Activated T-cell treated with anti-CD3 and anti-CD28 coated beads for 4 hours (primary cell): ENCODE results near the gene UBLCP1.
"Not testable (repeated sequence)": the region's sequence is repeated elsewhere in the genome, so short reads cannot be mapped to it uniquely, and the experiment has no call there.

Source experiments
- DNase-seq: peaks from one replicate; pipeline ENCODE4 v3.0.0-alpha.2; 2020

UBLCP1 gene, protein sequence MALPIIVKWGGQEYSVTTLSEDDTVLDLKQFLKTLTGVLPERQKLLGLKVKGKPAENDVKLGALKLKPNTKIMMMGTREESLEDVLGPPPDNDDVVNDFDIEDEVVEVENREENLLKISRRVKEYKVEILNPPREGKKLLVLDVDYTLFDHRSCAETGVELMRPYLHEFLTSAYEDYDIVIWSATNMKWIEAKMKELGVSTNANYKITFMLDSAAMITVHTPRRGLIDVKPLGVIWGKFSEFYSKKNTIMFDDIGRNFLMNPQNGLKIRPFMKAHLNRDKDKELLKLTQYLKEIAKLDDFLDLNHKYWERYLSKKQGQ

DNA sequence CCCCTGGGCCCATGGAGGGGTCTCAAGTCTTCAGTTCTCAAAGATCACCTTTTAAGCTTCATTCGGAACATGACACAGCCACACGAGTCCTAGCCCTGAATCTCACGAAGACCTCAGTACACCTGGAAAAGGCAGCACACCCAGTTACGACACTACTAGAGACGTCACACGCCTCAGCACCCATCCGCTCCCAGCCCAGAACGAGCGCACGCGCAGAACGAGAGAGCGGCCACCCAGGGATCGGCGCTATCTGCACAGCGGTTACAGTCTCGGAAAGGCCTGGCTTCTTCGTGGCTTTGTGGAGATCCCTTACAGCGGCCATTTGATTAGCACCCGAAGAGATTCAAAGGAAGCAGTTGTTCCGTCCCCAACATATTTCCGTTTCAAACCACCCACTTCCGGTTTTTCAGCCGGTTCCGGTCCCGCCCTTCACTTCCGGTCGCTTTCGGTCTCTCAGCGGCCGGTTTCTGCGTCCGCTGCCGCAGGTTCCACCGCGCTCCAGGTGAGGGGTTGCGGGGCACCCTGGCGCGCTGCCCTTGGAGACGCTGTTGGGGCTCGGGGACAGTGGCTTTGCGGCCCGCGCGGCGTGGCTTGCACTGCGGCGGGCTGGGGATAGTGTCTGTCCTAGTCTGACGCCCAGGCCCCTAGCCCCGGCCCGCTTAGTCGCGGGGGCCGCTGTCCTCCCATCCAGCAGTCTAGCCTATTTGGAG lies at the start of gene UBLCP1:
Gene UBLCP1, plus strand, starts transcription at position 432 of the 710 bp plus-strand sequence. CDS start 5,626 bp downstream, outside the sequence.
- DNase-seq = peak; percentile 60

GRCh38 chr5:159214486-159215271 lies 48.4 kb upstream of the UBLCP1 start:
- DNase-seq = no peak

DNA sequence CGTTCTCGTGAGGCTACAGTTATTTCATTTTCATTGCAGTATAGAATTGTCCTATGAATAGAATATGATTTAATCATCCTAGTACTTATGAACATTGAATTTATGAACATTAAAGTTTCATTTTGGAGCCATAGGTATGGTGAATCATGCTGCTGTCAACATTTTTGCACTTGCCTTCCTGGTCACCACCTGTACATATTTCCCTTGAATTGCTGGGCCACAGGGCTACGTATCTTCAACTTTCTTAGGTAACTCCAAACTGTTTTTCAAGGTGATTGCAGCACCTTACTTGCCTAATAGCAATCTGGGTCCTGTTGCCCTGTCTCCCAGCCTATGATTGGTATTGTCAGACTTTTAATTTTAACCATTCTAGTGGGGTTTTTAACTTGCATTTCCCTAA lies 47.2 kb upstream of the UBLCP1 start:
- DNase-seq = no peak

DNA sequence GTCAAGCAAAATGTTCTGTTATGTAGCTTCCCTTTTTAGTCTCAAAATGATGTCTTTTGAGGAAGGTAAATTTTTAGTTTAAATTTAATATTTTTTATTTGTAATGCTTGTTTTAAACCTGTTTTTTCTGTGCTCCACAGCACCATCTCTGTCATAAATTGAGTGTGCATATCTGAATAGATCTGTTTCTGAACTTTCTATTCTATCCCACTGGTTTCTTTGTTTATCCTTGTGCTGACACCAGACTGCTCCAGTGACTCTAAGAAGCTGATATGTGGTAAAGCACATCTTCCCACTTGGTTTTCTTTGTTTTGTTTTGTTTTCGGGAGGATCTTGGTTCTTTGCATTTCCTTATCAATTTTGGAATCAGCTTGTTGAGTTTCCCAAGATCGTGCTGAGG lies 46.6 kb upstream of the UBLCP1 start:
- no peak for DNase-seq

DNA sequence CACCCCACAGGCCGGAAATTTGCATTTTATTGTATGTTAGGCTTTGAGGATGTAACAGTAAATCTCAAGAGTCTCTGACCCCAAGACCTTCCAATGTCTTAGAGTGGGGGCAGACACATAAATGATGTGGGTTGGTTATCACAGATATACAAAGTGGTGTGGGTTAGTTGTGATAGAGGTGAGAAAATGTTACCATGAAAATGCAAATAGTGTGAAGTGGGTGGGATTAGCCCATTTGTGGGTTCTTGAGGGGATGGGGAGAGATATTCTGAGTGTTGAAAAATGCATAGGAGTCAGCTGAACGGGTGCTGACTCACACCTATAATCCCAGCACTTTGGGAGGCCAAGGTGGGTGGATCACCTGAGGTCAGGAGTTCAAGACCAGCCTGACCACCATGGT lies 45.9 kb upstream of the UBLCP1 start:
- DNase-seq = no peak

DNA sequence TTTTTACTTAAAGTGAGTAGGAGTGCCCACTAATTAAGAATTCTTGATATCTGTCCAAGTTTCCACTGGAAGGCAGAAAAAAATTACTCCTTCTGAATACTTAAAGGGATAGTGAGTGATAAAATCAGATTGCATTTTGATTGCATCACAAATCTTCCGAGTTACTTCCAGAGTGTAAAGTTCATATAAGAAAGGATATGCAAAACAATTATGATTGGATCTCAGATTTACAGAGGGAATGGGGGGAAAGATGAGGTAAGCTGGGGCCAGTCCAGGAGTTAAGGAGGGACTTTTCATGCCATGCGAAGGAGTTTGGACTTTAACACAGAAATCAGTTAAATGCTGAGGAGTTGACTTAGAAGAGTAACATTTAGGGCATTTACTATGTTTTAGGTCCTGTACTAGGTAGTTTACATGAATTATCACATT lies 44.5 kb upstream of the UBLCP1 start:
- no peak for DNase-seq

GRCh38 chr5:159220206-159220605 lies 42.9 kb upstream of the UBLCP1 start:
- no peak for DNase-seq

DNA sequence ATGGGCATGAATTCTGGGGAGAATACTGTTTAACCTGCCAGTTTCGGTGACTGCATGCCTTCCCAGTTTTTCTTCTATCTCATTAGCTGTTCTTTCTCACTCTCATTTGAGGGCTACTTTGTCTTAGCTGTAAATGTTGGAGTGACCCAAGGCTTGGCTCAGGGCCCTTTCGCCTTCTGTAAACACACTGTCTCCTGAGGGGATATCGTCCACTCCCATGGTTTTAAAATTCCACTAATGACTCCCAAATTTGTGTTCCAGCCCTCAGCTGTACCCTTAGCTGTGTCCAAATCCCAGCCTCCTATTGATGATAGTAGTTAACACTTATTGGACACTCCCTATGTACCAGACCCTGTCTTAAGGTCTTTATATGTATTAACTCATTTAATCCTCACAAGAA lies 39.6 kb upstream of the UBLCP1 start:
- no peak for DNase-seq

GRCh38 chr5:159224471-159224870 lies 38.6 kb upstream of the UBLCP1 start:
- DNase-seq = no peak

GRCh38 chr5:159226451-159226850 lies 36.6 kb upstream of the UBLCP1 start:
- no peak for DNase-seq

GRCh38 chr5:159227452-159227851 lies 35.6 kb upstream of the UBLCP1 start:
- no peak for DNase-seq

GRCh38 chr5:159228097-159228496 lies 35.0 kb upstream of the UBLCP1 start:
- DNase-seq = not testable (repeated sequence)

GRCh38 chr5:159230657-159231056 lies 32.4 kb upstream of the UBLCP1 start:
- DNase-seq = no peak

GRCh38 chr5:159231167-159231566 lies 31.9 kb upstream of the UBLCP1 start:
- no peak for DNase-seq

DNA sequence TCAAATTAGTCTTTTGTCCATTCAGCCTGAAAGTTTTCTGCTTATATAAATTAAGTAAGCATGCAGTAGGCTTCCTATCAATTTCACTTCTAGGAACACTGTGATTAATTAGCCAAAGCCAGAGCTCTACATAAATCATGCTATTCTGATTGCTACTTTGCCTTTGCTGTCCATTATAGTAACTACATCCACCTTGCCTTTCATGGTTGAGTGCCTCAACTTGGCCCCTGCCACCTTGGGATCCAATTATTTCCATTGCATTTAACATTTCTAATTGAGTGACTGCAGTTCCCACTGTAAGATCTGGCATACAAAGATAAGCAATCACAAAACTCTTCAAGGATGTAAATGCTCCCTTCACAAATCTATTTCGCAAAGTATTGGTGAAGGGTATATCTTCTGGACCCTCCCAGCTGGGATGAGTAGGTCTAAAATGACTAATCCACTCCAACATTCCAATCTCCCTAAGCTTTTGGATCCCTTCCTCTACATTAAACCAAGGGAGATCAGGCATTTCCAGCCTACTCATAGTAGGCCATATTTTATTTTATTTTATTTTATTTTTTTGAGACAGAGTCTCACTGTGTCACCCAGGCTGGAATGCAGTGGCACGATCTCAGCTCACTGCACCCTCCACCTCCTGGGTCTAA lies 27.1 kb upstream of the UBLCP1 start:
- DNase-seq = not testable (repeated sequence)

- no peak for DNase-seq
These were observed 22.7 kb upstream of the UBLCP1 start for GRCh38 chr5:159240301-159240870.

GRCh38 chr5:159241946-159242552 lies 21.0 kb upstream of the UBLCP1 start:
- no peak for DNase-seq

DNA sequence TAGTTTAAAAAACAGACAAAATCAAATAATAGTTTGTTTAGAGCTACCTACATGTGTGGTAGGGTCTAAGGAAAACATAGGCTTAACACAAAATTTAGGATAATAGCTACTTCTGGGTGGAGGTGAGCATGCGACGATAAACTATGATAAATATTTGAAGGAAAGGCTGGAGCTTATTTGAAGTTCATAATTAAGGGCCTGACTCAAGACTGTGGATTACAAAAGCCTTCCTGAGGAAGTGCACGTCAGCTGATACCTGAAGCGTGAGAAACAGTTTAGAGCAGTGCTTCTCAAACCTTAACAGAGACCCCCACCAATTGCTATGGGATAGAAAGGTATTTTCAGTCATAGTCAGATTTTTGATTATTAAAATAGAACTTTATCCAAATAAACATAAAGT lies 20.4 kb upstream of the UBLCP1 start:
- no peak for DNase-seq

GRCh38 chr5:159243385-159243784 lies 19.7 kb upstream of the UBLCP1 start:
- DNase-seq = no peak

- DNase-seq = no peak
These were observed 18.9 kb upstream of the UBLCP1 start for GRCh38 chr5:159244163-159244562.

DNA sequence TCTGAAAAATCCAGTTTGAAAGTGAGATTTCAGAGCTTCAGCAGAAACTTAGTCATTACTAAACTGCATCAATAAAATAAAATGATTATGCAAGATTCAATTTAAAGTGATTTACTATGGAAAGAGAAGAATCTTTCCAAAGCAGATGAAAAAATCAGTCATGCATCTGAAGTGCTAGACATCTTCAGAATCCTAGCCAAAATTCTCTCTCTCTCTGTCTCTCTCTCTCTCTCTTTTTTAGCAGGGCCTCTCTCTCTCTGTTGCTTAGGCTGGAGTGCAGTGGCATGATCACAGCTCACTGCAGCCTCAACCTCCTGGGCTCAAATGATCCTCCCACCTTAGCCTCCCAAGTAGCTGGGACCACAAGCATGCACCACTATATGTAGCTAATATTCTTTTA lies 18.2 kb upstream of the UBLCP1 start:
- DNase-seq = no peak

DNA sequence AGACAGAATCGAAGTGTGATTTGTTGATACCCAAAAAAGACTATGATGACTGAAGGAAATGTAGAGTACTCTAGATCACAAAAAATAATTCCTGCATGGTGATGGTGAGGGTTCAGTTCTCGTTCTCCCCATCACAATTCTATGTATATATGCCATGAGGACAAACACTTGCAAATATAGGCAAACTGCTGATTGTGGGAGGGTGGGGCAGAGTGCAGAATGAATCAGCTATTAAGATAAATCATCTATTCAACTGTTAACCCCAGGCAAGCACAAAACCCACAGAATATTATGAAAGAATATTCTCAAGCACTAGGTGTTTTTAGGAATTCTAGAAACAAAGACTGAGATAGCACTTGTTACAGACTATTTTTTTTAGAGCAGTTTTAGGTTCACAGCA lies 13.9 kb upstream of the UBLCP1 start:
- no peak for DNase-seq
